ENCODE results near the gene SQSTM1.

GRCh38 chr5:179867079-179867465, 46.4 kb downstream of the SQSTM1 start:
- TF ChIP-seq, protein P1, sequence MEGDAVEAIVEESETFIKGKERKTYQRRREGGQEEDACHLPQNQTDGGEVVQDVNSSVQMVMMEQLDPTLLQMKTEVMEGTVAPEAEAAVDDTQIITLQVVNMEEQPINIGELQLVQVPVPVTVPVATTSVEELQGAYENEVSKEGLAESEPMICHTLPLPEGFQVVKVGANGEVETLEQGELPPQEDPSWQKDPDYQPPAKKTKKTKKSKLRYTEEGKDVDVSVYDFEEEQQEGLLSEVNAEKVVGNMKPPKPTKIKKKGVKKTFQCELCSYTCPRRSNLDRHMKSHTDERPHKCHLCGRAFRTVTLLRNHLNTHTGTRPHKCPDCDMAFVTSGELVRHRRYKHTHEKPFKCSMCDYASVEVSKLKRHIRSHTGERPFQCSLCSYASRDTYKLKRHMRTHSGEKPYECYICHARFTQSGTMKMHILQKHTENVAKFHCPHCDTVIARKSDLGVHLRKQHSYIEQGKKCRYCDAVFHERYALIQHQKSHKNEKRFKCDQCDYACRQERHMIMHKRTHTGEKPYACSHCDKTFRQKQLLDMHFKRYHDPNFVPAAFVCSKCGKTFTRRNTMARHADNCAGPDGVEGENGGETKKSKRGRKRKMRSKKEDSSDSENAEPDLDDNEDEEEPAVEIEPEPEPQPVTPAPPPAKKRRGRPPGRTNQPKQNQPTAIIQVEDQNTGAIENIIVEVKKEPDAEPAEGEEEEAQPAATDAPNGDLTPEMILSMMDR (IDR thresholded peaks at IDR 0.05), result no peak
- no peak for TF ChIP-seq EZH2phosphoT487 (IDR thresholded peaks at IDR 0.05)

All from neural progenitor cell (in vitro differentiated cells).